ENCODE results near the gene PRXL2A.
"Not testable (repeated sequence)": the region's sequence is repeated elsewhere in the genome, so short reads cannot be mapped to it uniquely, and the experiment has no call there.

The PRXL2A gene

DNA sequence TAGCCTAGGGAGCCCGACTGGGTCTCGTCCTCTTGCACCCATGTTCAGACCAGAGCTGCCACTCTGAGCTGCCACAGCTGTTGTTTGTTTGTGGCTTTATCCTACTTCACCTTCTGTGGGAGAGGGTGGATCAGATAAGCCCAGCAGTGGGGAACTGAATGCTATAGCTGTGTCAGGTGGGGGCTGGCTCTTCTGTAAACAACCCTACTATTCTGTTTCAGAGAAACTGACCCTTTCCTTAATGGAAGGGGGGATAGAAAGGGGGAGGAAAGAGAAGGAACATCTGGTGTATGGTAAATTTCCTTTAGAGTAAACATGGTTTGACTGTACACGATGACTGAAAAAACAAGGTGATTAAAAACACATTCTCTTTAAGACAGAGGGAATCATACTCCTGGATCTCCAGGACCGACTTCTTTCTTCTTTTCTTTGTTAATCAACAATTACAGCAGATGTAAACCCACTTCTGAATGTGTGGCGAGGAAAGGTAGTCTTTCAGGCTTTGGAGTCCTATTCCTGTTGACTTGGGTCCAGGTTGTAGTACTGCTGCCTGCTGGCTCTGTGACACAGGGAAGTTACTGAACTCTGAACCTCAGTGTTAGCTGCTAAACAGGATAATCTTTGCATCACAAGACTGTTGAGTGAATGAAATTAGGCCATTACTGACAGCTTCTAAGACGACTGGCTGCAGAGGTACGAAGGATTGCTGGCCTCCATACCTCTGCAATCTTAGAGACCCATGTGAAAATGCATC lies 6.0 kb downstream of the PRXL2A start:
- in situ Hi-C loops (cut with MboI; ENCODE audit: low pct_unique_long_range_greater_than_20kb, low sequenced_read_pairs, unreplicated experiment): no loop called here
- DNase-seq (ENCODE audit: low spot score): no peak

GRCh38 chr10:80415734-80416478 lies 7.6 kb downstream of the PRXL2A start:
- in situ Hi-C loops (cut with MboI; ENCODE audit: low pct_unique_long_range_greater_than_20kb, low sequenced_read_pairs, unreplicated experiment): no loop called here
- no peak for DNase-seq (ENCODE audit: low spot score)
- no peak for TF ChIP-seq CTCF (IDR thresholded peaks at IDR 0.05; ENCODE audit: extremely low read depth, insufficient read depth, missing control alignments)

More for the DNA sequence above, 6.0 kb downstream of the PRXL2A start:
- no peak for TF ChIP-seq CTCF (IDR thresholded peaks at IDR 0.05; ENCODE audit: extremely low read depth, insufficient read depth, missing control alignments)

GRCh38 chr10:80416479-80417098 lies 8.2 kb downstream of the PRXL2A start:
- in situ Hi-C loops (cut with MboI; ENCODE audit: low pct_unique_long_range_greater_than_20kb, low sequenced_read_pairs, unreplicated experiment): no loop called here
- DNase-seq (ENCODE audit: low spot score): no peak
- no peak for TF ChIP-seq CTCF (IDR thresholded peaks at IDR 0.05; ENCODE audit: extremely low read depth, insufficient read depth, missing control alignments)

DNA sequence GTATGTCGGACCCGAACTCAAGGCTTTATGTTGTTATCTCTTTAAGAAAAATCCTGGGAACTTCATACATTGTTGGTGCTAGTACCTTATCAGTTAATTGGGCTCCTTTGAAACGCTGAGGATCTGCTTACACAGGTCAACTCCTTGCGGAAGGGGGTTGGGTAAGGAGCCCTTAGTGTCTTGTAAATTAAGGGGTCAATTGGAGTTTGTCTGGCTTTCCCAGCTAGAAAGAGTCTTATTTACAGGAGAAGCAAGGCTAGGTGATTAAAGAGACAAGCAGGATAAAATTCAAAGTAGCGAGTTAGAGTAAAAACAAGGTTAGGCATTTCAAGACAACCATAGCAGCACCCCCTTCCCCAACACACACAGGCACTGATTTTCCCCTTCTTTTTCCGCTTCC lies 8.9 kb downstream of the PRXL2A start:
- DNase-seq (ENCODE audit: low spot score); in situ Hi-C loops (cut with MboI; ENCODE audit: low pct_unique_long_range_greater_than_20kb, low sequenced_read_pairs, unreplicated experiment): not testable (repeated sequence)

- TF ChIP-seq CTCF (IDR thresholded peaks at IDR 0.05; ENCODE audit: extremely low read depth, insufficient read depth, missing control alignments): no peak
- in situ Hi-C loops (cut with MboI; ENCODE audit: low pct_unique_long_range_greater_than_20kb, low sequenced_read_pairs, unreplicated experiment): no loop called here
- no peak for DNase-seq (ENCODE audit: low spot score)
Observed at GRCh38 chr10:80421050-80421706, 12.8 kb downstream of the PRXL2A start.

GRCh38 chr10:80421707-80422536 lies 13.6 kb downstream of the PRXL2A start:
- no peak for TF ChIP-seq CTCF (IDR thresholded peaks at IDR 0.05; ENCODE audit: extremely low read depth, insufficient read depth, missing control alignments)
- DNase-seq (ENCODE audit: low spot score): peak; percentile 54
- in situ Hi-C loops (cut with MboI; ENCODE audit: low pct_unique_long_range_greater_than_20kb, low sequenced_read_pairs, unreplicated experiment): no loop called here

Data from GM13977 (cell line).